Heart left ventricle (tissue), 13 donors: Measurements from ENCODE around the gene CFAP70.

ENCODE experiments used
- POLR2A ChIP-seq, 2 donors: fragments of 450-650 bp; IDR thresholded peaks; one replicate each; pipeline ENCODE4 v1.6.1; 2017; ENCODE audit warnings: antibody characterized with exemption in 2 of 2, mild to moderate bottlenecking in 2 of 2, moderate library complexity in 2 of 2
- TF ChIP-seq, protein P1 (sequence below), 12 donors: fragments of 200-600 bp; sonication (generic) in 4 of 12; IDR thresholded peaks; one replicate each; pipeline versions ENCODE4 v1.5.0 to v1.8.0; 2018 to 2022; ENCODE audit warnings: antibody characterized with exemption in 12 of 12, mild to moderate bottlenecking in 5 of 12
- donor health status: ischemic (EF 13 %, LVEDD 7.1; RV severe dilation, severe dysfunction).
- donor health status: DM: no; HTN: yes; CAD: no.
- donor health status: DM: no; HTN: no; CAD: no.
- donor health status: ischemic (EF 25% LVEDD 6.9; RV normal size, moderate dysfunction).
- donor health status: ischemic (EF 25% LVEDD 5.7; RV mildly dilated, moderate dysfunction).
- donor health status: ischemic (EF 35%, LVEDD 5.7; RV mildly dilated, moderate dysfunction).
- donor health status: nonischemic (EF 11% LVEDD 7.7; RV severe dilation, severe dysfunction).
- donor health status: DM: yes; HTN: yes; CAD: no.
- donor health status: PGD.
- donor health status: ischemic (EF 29% LVEDD 5.4; RV normal size, mild dysfunction).
- donor health status: nonischemic (EF 23%, LVEDD 6.1; RV moderate dilation, normal function).

DNA sequence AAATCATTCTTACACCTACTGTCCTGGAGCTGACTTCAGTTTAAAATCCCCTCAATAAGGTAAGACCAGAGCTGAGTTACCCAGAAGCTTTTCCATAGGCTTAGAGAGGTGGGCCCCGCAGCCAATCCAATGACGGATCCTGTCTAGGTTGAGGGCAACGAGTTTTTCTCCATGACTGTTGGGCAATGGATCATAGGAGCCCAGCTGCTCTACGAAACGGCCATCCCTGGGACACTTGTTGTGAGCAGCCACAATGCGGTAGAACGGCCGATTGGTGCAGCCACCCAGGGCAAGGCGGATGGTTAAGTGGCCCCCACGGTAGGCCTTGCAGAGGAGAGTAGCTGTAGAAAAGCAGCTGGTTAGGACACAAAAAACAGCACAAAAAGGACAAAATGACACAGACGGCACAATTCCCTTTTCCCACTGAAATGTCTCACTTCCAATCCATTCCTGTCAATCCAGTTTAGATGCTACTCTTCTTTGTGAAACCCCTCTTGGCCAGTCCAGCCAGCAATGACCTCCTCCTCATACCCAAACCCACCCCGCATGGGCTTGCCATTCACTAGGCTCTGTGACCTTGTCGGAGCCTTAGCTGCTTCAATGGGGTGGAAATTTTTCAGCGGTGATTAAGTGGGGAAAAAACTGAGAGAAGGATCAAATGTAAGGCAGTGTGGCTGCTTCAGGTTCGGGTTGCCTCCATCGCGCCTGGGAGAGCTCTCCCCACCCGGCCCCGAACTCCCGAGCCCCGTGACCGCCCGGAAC, 106.8 kb downstream of the CFAP70 start:
- TF ChIP-seq, protein P1, sequence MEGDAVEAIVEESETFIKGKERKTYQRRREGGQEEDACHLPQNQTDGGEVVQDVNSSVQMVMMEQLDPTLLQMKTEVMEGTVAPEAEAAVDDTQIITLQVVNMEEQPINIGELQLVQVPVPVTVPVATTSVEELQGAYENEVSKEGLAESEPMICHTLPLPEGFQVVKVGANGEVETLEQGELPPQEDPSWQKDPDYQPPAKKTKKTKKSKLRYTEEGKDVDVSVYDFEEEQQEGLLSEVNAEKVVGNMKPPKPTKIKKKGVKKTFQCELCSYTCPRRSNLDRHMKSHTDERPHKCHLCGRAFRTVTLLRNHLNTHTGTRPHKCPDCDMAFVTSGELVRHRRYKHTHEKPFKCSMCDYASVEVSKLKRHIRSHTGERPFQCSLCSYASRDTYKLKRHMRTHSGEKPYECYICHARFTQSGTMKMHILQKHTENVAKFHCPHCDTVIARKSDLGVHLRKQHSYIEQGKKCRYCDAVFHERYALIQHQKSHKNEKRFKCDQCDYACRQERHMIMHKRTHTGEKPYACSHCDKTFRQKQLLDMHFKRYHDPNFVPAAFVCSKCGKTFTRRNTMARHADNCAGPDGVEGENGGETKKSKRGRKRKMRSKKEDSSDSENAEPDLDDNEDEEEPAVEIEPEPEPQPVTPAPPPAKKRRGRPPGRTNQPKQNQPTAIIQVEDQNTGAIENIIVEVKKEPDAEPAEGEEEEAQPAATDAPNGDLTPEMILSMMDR (IDR thresholded peaks at IDR 0.05): peak in 1 of 12 donors; percentile 2
- TF ChIP-seq POLR2A (IDR thresholded peaks at IDR 0.05): no peak
